Right forelimb (tissue), 1 donor: Measurements from ENCODE around the gene KRTAP6-2.

Source experiments
- DNase-seq: peaks from one replicate; pipeline ENCODE4 v3.0.0-alpha.2; 2018

The KRTAP6-2 gene

GRCh38 chr21:30563630-30564029 is 35.1 kb downstream of the KRTAP6-2 start:
- no peak for DNase-seq

GRCh38 chr21:30563072-30563471 is 35.6 kb downstream of the KRTAP6-2 start:
- no peak for DNase-seq

GRCh38 chr21:30561957-30562356 is 36.7 kb downstream of the KRTAP6-2 start:
- DNase-seq, result no peak

- DNase-seq, result no peak
These were observed 37.3 kb downstream of the KRTAP6-2 start, which contains the start of gene KRTAP19-7 for GRCh38 chr21:30561264-30561895. Gene KRTAP19-7 (minus strand): TSS chr21:30561314. CDS start chr21:30561289, 25 bp downstream.

- no peak for DNase-seq
These were observed 43.6 kb downstream of the KRTAP6-2 start for GRCh38 chr21:30555095-30555494.

GRCh38 chr21:30552782-30553181 is 45.9 kb downstream of the KRTAP6-2 start:
- no peak for DNase-seq
